8988T (cell line): ENCODE data around the gene KLHL2.

Source experiments
- DNase-seq: peaks from one replicate; pipeline ENCODE4 v3.0.0; 2011

Gene KLHL2

DNA sequence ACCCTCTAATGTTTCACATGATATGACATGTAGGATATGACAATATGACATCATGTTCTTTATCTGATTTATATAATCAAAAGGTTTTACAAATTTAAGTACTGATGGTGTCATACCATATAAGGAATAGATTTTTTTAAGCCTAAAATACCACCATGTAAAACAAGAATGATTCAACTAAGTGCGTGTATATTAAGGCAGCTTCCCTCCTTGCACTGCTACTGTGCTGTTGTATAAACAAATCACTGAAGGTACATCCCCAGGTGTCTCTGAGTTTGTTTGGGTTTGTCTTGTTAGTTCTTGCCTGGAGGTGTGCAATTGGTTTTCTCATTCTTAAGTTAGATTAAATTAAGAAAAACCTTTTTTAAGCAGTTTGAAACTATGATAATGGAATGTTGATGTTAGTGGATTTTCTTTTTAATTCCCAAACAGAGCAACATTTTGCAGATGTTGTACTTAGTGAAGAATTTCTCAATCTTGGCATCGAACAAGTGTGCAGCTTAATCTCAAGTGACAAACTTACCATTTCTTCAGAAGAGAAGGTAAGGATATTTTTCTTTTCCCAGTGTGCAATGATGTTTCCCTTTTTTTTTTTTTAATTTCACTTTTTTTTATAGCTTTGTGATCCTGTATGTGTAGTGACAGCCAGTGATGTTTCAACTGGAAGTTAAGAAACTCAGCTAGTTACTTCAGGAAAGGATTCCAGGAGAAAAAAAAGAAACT is 86.7 kb downstream of the KLHL2 start:
- no peak for DNase-seq

GRCh38 chr4:165294907-165295306 is 87.5 kb downstream of the KLHL2 start:
- no peak for DNase-seq

DNA sequence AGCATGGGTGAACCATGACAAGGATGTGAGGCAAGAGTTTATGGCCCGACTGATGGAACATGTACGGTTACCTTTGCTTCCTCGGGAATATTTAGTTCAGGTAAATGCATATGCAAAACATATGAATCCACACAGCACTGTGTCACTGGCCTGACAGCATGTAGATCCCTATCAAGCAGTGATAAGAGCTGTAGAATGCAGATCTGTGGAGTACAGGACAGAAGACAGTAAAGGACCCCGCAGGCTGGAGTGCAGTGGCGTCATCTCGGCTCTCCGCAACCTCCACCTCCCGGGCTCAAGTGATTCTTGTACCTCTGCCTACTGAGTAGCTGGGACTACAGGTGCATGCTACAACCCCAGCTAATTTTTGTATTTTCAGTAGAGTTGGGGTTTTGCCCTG is 90.3 kb downstream of the KLHL2 start:
- no peak for DNase-seq

- no peak for DNase-seq
Observed at GRCh38 chr4:165299399-165300060, 92.2 kb downstream of the KLHL2 start.

- DNase-seq, result no peak
Observed at GRCh38 chr4:165301833-165302232, 94.5 kb downstream of the KLHL2 start.

DNA sequence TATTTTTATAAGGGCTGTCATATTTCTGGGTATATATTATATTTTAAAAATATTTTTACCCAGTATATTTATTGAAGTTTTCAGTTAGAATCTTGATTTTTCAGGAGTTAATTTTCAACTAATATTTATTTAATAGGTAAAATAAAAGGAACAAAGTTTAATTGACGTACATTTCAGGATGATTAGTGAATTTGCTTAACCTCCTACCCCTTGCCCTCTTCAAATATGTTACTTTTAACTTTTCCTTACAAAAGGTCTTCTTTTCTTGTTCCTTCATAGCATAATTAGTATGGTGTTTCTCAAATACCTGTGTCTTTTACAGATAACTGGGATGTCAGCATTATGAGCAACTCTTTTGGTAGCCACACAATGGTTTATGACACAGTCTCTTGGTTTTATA is 95.3 kb downstream of the KLHL2 start:
- no peak for DNase-seq

DNA sequence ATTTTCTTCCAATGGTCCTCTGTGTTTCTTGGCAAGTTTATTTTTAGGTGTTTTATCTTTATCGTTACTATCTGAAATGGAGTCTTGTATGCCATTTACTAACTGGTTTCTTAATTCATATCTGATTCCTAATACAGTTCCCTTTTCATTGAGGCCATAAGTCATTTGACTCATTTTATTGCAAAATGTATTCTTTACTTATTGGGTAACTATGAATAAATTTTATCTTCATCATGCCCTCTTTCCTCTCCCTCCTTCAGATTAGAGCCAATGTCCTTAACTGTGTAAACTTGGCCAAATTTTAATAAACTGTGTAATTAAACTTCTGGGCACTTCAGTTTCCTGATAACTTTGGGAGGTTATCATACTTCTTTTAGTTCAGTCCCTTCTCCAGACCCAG is 100.8 kb downstream of the KLHL2 start:
- no peak for DNase-seq

DNA sequence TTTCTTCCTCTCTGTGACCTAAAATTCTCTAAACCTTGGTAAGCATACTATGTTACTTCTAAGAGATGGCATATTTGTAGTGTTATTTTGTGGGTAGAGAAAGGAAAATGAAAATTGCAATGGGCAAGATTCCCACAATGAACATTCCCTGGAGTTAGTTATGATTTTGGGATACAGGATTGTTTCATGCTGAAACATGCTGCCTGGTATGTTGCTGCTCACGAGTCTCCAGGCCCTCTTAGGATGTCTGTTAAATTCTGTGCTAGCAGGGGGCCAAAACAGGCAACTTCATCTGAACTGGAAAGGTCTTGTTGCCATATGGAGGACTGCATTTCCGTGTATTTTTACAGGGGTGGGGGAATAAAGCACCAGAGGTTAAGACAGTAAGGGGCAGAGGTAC is 101.2 kb downstream of the KLHL2 start:
- no peak for DNase-seq

GRCh38 chr4:165309456-165309855 is 102.1 kb downstream of the KLHL2 start:
- no peak for DNase-seq

DNA sequence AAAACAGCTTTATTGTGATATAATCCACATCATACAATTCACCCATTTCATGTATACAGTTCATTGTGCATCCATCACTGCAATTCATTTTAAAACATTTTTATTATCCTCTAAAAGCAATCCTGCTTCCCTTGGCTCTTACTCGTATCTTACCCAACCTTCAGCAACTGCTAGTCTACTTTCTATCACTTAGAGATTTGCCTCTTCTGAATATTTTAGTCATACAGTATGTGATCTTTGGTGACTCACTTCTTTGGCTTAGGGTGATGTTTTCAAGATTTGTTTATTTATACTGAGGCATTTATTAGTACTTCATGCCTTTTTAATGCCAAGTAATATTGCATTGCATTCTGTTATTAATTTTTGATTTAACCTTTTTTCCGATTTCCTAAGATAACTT is 105.1 kb downstream of the KLHL2 start:
- DNase-seq, result no peak

- DNase-seq, result no peak
Observed at GRCh38 chr4:165319030-165319429, 111.7 kb downstream of the KLHL2 start.

DNA sequence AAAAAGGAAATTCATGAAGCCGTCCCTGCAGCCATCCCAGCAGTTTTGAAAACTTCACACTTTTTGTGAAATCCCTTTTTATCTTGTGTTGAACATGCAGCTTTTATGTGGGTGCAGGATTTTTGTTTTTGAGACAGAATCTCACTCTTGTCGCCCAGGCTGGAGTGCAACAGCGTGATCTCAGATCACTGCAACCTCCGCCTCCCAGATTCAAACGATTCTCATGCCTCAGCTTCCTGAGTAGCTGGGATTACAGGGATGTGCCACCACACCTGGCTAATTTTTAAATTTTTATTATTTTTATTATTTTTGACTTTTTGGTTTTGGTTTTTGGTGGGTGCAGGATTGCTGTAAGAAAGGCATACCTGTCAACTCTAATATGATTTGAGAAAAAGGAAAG is 112.1 kb downstream of the KLHL2 start:
- no peak for DNase-seq

DNA sequence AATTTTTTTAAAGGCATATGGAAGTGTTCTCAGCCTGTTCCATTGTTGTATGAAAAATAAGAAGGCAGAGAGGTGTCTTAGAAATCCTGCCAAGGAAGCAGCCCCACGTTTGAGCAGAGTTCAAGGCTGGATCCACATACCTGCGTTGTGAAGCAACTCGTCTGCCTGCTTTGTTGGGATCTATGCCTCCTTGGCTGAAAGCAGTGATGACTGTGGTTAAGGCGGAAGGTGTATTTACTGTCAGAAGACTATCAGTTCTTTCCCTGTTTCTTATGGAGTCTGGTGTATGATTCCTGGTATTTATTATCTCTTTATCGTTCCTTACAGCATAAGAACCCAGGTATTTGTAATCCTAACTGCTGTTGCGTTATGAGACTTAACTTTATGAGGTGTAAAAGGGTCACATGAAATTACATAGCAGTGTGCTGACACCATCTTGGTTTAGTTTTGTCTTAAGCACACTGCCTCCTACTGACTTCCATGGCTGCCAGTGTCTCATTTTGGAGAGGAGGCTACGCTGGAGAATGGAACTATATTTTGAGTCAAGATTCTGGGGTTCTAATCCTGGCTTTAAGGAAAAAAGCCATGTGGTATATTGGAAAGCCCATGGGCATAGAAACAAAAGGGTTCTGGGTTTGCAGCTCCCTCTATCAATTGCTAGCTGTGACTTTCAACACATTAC is 117.0 kb downstream of the KLHL2 start:
- DNase-seq, result no peak

DNA sequence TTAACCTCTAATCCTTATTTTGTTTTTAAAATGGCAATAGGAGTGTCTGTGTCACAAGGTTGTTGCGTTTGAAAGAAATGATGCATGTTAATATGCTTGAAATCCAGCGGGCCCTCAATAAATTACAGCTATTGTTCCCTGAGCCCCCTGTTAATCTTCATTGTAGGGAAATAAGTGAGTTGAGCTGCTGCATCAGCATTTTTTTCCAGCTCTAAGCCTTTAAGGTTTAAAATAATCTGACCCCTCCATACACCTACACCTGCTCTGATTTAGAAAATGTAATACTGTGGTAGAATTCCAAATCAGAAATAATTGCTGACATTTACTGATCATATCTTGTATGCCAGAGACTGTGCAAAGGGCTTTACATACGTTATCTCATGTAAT is 117.5 kb downstream of the KLHL2 start:
- DNase-seq, result no peak

GRCh38 chr4:165325732-165326512 is 118.6 kb downstream of the KLHL2 start:
- no peak for DNase-seq

DNA sequence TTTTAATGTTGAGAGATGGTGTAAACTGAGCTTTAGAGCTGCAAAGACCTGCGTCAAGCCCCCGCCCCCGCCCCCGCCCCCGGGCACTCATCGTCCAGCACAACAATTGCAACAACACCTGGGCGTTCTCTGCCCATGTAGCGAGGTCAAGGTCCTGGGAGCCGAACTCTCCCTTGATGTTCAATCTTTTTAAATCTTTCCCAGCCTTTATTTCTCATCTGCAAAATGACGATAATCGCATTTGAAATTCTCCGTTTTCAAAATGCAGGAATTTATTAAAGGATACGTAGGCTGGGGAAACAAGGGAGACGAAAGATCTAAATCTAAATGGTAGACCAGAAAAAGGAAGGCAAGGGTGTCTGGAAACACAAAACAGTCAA is 119.5 kb downstream of the KLHL2 start:
- DNase-seq, result no peak

DNA sequence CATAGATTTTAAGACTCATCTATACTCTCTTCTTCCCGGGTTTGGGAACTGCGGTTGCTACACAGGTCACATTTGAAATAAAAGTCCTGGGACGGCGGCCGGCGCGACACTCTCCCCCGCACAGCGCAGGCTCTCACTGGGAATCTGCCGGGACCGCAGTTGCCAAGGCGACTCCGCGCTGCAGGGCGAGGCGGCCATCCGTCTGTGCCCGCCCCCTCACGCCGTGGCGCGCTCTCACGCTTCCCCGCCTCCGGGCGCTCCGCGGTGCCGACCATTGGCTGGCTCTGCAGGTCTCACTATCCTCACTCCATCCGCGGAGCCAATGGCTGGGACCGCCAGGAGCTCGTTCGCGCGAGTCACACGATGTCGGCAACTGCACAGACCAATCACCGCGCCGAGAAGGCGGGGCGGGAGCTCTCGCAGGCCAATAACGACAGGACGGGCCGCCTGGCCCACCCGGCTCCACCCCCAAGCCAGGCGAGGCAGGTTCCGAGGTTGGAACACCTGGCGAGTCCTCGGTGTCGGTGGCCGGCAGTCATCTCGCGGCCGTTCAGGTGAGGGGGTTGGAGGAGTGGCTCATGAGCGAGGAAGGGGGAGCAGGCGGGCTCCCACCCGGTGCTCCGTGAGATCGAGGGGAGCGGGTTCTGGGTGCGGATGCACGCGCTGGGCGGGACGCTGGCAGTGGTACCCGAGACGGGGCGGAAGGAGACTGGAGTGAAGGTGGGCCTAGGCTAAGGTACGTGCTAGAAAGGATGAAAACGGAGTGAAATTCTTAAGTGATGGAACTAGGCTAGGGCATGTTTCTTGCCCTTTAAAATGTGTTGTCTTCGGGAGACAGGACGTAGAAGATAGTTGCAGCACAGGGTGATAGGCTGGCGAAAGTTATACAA is 120.1 kb downstream of the KLHL2 start, which contains the start of gene MSMO1:
Gene MSMO1 (plus strand): TSS at position 459 of the 890 bp plus-strand sequence. CDS start 5,702 bp downstream, outside the sequence.
- DNase-seq, result peak; percentile 39

- no peak for DNase-seq
Observed at GRCh38 chr4:165328101-165328425, 120.7 kb downstream of the KLHL2 start.

- no peak for DNase-seq
Observed at GRCh38 chr4:165328708-165329107, 121.3 kb downstream of the KLHL2 start.

GRCh38 chr4:165330071-165330470 is 122.7 kb downstream of the KLHL2 start:
- no peak for DNase-seq

DNA sequence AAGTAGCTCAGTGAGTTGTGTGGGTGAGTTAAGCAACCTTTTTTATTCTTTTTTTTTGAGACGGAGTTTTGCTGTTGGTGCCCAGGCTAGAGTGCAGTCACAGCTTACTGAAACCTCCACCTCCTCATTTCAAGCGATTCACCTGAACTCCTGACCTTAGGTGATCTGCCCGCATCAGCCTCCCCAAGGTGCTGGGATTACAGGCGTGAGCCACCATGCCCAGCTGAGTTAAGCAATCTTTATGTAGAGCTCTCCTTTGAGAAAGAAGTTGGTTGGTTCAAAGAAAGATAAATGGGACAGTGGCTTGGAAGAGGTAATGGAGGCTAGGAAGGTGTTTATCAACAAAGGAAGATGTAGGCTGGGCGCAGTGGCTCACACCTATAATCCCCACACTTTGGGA is 123.3 kb downstream of the KLHL2 start:
- no peak for DNase-seq

DNA sequence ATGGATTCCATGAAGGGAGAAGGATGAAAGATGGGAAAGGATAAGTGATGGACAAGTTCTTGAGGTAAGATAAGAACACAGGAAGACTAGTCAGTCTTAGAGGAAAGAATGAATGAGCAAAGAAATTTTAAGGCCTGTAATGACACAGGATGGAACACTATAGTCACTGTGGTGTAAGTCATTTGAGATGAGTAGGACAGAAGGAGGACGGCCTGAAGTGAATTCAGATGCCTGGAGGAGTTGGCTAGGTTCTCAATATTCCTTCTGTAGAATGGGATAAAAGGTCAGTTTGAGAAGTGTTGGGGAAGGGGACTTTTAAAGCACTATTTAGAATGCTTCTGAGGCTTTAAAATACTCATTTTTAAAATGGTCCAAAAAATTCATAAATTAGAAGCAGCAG is 124.0 kb downstream of the KLHL2 start:
- no peak for DNase-seq
